OCI-LY3 (cell line): ENCODE results near the gene AHNAK.

Experiments used
- H2AFZ ChIP-seq: fragments of 200-600, 300-600 bp; shearing (Covaris generic); 2 replicates; pipeline ENCODE4 v1.6.0; 2014; ENCODE audit warnings: antibody characterized with exemption, low read depth, low read length
- H3K27ac ChIP-seq: fragments of 200-600, 300-600 bp; sonication (generic); 2 replicates; pipeline ENCODE4 v1.5.1; 2014; ENCODE audit warnings: mild to moderate bottlenecking, low read length, moderate library complexity, mixed read lengths
- H3K27me3 ChIP-seq: fragments of 200-600, 300-600 bp; sonication (generic); 2 replicates; pipeline ENCODE4 v1.6.1; 2014; ENCODE audit warnings: low read depth, low read length, mixed read lengths
- H3K36me3 ChIP-seq: fragments of 200-600, 300-600 bp; sonication (generic); replicated peaks from 2 replicates; pipeline ENCODE3; 2014; ENCODE audit warnings: low read depth, low read length, mixed read lengths
- H3K4me1 ChIP-seq: fragments of 300-600, 200-600 bp; sonication (generic); 2 replicates; pipeline ENCODE4 v1.6.1; 2014; ENCODE audit warnings: low read length, mixed read lengths
- H3K4me2 ChIP-seq: fragments of 200-600, 300-600 bp; sonication (generic); 2 replicates; pipeline ENCODE4 v1.6.1; 2014; ENCODE audit warnings: low read length, mixed read lengths
- H3K4me3 ChIP-seq: fragments of 300-600, 200-600 bp; sonication (generic); 2 replicates; pipeline ENCODE4 v1.5.1; 2014; ENCODE audit warnings: antibody characterized with exemption, mild to moderate bottlenecking, low read length, moderate library complexity
- H3K79me2 ChIP-seq: fragments of 300-600, 200-600 bp; shearing (Covaris generic); 2 replicates; pipeline ENCODE4 v1.6.1; 2014; ENCODE audit warnings: mild to moderate bottlenecking, low read length, mixed read lengths
- H3K9ac ChIP-seq: fragments of 300-600, 200-600 bp; shearing (Covaris generic); 2 replicates; pipeline ENCODE4 v1.6.0; 2014; ENCODE audit warnings: mild to moderate bottlenecking, low read length, moderate library complexity
- H3K9me3 ChIP-seq: fragments of 200-600, 300-600 bp; shearing (Covaris generic); 2 replicates; pipeline ENCODE4 v1.6.1; 2014; ENCODE audit warnings: low read length, mixed read lengths; ENCODE audit not compliant: insufficient read depth
- H4K20me1 ChIP-seq: fragments of 200-600, 300-600 bp; sonication (generic); 2 replicates; pipeline ENCODE4 v1.6.1; 2016; ENCODE audit warnings: low read length, mixed read lengths; ENCODE audit not compliant: insufficient read depth
- EZH2phosphoT487 ChIP-seq: fragments of 200-600 bp; shearing (Covaris generic); IDR thresholded peaks from 2 replicates; pipeline ENCODE4 v1.6.1; 2018; ENCODE audit warnings: antibody characterized with exemption, mixed run types, low read depth
- TF ChIP-seq, protein P1 (sequence below): fragments of 200-600, 300-600 bp; sonication (generic); IDR thresholded peaks from 2 replicates; pipeline ENCODE4 v1.5.1; 2014; ENCODE audit warnings: antibody characterized with exemption, low read length, low read depth

The AHNAK gene

DNA sequence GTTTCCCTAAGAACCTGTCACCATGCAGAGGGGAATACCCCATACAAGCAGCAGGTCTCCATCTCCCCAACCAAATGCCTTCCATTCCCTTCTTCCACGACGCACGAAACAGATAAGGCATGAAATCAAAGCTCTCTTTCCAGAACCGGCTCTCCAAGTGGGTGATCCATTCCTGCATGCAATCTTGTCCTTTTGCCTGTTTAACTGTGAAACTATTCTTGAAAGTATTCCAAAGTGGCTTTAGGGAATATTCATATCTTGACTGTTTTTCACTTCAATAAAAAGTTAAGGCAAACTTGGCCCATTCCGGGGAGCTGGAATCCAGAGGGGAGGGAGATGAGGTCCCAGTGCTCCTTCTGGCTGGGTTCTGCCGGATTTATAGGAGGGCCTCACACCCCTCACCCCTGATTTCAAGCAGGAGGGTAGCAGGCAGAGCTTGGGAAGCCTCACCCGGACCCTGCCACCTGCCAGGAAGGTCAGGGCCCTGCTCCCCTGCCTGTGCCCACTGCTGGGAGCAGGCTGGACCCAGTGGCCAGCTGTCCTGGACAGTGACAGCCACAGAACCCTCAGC is 66.9 kb downstream of the AHNAK start:
- no peak overlapping the region for H2AFZ ChIP-seq
- no peak overlapping the region for H3K9ac ChIP-seq
- H3K27me3 ChIP-seq = no peaks in the 10 kb centered on the region
- no peak for TF ChIP-seq EZH2phosphoT487
- TF ChIP-seq, protein P1, sequence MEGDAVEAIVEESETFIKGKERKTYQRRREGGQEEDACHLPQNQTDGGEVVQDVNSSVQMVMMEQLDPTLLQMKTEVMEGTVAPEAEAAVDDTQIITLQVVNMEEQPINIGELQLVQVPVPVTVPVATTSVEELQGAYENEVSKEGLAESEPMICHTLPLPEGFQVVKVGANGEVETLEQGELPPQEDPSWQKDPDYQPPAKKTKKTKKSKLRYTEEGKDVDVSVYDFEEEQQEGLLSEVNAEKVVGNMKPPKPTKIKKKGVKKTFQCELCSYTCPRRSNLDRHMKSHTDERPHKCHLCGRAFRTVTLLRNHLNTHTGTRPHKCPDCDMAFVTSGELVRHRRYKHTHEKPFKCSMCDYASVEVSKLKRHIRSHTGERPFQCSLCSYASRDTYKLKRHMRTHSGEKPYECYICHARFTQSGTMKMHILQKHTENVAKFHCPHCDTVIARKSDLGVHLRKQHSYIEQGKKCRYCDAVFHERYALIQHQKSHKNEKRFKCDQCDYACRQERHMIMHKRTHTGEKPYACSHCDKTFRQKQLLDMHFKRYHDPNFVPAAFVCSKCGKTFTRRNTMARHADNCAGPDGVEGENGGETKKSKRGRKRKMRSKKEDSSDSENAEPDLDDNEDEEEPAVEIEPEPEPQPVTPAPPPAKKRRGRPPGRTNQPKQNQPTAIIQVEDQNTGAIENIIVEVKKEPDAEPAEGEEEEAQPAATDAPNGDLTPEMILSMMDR = no peak
- H4K20me1 ChIP-seq = 0 out of 2 replicates have a peak, but pooled peaks cover 3% of the 10 kb centered on the region
- H3K79me2 ChIP-seq = no peaks in the 10 kb centered on the region
- H3K36me3 ChIP-seq = no peaks in the 10 kb centered on the region
- no peak overlapping the region for H3K4me3 ChIP-seq
- no peaks in the 10 kb centered on the region for H3K9me3 ChIP-seq
- H3K4me1 ChIP-seq = no peaks in the 10 kb centered on the region
- no peak overlapping the region for H3K4me2 ChIP-seq
- H3K27ac ChIP-seq = no peak overlapping the region

DNA sequence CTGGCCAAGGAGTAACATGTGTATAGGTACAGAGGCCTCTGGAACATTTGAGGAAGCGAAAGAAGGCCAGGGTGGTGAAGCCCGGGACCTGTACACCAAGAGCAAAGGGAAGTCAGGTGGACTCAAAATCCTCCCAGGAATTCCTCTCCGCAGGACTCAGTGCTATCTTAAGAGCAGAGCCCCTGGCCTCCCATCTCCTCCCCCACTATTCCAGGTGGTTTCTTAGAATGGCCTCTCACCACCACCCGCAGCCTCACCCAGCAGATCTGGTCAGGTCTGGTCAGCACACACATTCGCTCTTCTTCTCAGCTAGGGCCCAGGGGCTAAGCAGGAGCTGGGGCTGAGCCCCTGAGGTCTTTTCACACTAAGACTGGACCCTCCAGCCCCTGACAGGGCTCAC is 68.7 kb downstream of the AHNAK start:
- H3K4me3 ChIP-seq = no peak overlapping the region
- H3K4me2 ChIP-seq = no peak overlapping the region
- no peaks in the 10 kb centered on the region for H3K79me2 ChIP-seq
- no peak overlapping the region for H3K9ac ChIP-seq
- H3K9me3 ChIP-seq = no peaks in the 10 kb centered on the region
- H3K4me1 ChIP-seq = no peaks in the 10 kb centered on the region
- TF ChIP-seq, protein P1 = no peak
- TF ChIP-seq EZH2phosphoT487 = no peak
- no peaks in the 10 kb centered on the region for H3K36me3 ChIP-seq
- no peaks in the 10 kb centered on the region for H3K27me3 ChIP-seq
- no peak overlapping the region for H3K27ac ChIP-seq
- 0 out of 2 replicates have a peak, but pooled peaks cover 3% of the 10 kb centered on the region for H4K20me1 ChIP-seq
- H2AFZ ChIP-seq = no peak overlapping the region

DNA sequence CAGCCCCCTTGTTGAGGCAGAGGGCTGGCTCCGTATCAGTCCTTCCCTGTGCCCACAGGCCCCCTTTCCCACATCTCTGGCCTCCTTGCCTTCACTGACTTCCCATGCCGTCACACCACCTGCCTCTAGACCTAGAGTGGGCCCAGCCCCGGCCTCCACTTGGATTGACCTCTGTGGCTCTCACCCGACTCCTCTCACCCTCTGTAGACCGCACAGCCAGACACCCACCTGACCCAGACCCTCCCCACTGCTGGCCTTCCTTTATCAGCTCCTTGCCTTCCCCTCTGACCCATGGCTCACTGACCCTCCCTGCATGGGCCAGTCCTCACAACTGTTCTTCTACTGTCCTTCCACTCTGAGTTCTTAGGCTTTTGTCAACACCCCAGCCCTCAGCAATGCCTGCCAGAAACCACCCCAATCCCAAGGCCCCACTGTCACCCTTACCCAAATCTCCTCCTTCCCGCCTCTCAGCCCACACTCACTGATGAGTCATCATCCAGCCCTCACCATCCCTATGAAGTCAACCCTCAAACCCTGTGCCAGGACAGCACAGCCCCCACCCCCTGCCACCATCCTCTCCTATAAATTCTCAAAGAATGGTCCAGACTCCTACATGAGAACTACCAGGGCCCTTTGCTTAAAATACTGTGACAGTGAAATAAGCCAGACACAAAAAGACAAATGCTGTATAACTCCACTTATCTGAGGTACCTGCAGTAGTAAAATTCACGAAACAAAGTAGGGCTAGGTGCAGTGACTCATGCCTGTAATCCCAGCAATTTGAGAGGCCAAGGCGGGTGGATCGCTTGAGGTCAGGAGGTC is 74.3 kb downstream of the AHNAK start:
- Histone ChIP-seq H3K4me1 (no peaks in the 10 kb centered on the region), H3K4me3 (no peak overlapping the region), H3K79me2 (no peaks in the 10 kb centered on the region), H3K36me3 (no peaks in the 10 kb centered on the region), H3K4me2 (no peak overlapping the region), H2AFZ (no peak overlapping the region), H3K27ac (no peak overlapping the region), H3K9ac (no peak overlapping the region), H3K9me3 (no peaks in the 10 kb centered on the region), H4K20me1 (no peaks in the 10 kb centered on the region), H3K27me3 (no peaks in the 10 kb centered on the region)
- TF ChIP-seq EZH2phosphoT487 = no peak
- TF ChIP-seq, protein P1 = no peak

DNA sequence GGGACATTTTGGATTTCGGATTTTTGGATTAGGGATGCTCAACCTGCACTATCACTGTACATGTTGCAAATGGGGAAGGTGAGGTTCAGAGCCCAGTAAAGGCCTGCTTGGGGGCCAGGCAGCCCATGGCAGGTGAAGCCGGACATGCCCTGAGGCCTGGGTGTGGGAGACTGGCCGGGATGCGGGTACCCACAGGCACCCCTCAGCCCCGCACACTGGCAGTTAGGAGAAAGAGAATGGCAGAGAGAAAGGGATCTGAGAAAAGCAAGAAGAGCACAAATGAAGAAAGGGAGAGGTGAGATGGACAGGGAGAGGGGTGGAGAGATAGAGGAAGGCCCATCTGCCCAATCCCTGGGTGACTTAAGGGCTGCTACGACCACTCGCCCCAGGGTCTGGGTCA is 75.0 kb downstream of the AHNAK start:
- Histone ChIP-seq H3K4me3 (no peak overlapping the region), H3K4me1 (no peaks in the 10 kb centered on the region), H3K9me3 (no peaks in the 10 kb centered on the region), H3K27me3 (no peaks in the 10 kb centered on the region), H4K20me1 (no peaks in the 10 kb centered on the region), H3K4me2 (no peak overlapping the region), H3K27ac (no peak overlapping the region), H3K79me2 (no peaks in the 10 kb centered on the region), H2AFZ (no peak overlapping the region), H3K9ac (no peak overlapping the region), H3K36me3 (no peaks in the 10 kb centered on the region)
- TF ChIP-seq EZH2phosphoT487 = no peak
- TF ChIP-seq, protein P1 = no peak
